ENCODE results near the gene NRL.
A peak's percentile ranks its signal among the peaks of the same experiment; 100 is the strongest.
"Not testable (repeated sequence)": the region's sequence is repeated elsewhere in the genome, so short reads cannot be mapped to it uniquely, and the experiment has no call there.

NRL gene

DNA sequence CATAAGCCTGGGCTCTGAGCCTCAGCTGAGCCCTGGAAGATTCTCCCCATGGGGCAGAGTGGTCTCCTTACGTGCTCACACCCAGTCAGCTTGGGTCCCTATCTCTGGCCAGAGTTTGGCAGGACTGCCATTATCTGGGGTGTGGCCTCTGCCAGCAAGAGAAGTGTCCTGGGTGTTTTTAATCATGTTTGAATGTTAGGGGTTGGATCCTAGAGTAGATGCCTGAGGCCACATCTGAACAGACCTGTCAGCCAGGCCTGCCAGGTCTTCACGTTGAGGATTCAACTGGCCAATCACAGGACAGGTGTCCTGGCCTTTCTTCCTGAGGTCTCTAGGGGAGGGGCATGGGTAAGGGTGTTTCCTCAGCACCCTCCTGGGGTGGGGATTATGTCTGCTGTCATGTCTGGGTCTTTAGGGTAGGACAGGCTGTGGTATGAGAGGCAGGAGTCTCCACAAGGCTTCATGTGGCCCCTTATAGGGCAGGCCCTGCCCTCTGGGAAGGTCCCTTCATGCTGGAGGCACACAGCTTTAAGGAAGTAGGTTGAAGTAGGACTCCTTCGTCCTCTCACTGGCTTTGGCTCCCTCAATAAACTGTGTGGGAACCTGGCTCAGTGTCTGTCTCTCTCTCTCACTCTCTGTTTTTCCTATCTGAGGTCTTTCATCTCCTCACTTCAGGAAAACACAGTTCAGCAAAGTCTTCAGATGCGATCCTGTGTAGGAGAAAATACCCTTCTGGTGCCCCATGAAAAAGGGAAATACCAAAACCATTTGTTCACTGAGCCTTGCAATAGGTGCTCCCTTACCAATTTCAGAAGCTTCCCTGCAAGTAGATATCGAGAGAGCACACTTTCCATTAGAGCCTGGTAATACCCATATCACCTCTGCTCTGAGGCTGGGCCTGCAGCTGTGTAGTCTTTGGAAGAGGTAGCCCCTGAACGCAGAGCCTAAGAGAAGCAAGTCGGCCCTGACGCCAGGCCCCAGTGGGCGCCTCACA is 9.0 kb upstream of the NRL start:
- no peak for DNase-seq

DNA sequence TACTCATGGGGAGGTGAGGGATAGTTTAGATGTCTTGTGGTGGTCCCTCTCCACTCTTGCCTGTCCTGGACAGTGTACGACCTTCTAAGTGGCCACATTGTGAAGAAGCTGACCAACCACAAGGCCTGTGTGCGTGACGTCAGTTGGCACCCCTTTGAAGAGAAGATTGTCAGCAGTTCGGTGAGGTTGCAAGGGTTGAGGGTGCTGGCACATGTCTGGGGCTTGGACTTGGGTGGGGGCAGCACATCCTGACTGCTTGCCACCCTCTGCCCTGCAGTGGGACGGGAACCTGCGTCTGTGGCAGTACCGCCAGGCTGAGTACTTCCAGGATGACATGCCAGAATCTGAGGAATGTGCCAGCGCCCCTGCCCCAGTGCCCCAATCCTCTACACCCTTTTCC is 8.1 kb upstream of the NRL start:
- no peak for DNase-seq

DNA sequence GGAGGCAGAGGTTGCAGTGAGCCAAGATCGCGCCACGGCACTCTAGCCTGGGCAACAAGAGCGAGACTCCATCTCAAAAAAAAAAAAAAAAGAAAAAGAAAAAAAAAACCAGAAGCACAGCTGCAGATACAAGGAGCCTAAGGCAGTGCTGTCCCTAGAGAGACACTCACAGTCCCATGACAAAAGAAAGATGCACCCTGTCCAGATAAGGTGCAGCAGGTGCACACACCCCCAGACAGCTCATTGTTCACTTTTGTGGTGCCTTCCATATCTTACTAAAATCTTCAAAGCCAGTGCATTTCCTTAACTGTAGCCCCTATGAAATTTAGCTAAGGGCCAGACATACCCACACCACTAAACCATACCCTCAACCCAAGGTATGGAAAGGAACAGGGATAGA is 7.7 kb upstream of the NRL start:
- DNase-seq, result no peak

DNA sequence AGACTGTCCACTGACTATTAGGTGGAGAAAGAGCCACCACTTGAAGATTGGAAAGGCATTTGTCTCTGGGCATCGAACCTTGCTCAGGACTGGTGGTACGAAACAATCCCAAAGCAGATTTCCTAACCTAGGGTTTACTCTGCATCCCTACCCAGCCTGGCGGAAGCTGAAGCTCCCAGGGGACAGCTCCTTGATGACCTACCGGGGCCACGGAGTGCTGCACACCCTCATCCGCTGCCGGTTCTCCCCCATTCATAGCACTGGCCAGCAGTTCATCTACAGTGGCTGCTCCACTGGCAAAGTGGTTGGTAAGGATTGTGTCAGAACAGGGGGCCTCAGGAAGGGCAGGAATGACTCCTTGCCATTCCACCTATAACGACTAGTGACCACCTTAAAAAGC is 6.5 kb upstream of the NRL start:
- DNase-seq, result no peak

DNA sequence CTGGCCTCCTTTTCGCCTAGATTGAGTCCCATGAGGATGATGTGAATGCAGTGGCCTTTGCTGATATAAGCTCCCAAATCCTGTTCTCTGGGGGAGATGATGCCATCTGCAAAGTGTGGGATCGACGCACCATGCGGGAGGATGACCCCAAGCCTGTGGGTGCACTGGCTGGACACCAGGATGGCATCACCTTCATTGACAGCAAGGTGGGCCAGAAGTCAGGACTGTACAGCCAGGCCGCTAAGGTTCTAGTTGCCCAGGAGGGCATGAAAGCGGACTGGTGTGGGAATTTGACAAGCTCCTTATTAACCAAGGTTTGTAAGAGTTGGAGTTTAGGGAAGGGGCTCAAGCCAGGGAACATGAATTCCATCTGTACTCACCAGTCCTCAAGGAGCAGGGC is 4.9 kb upstream of the NRL start:
- DNase-seq, result no peak

DNA sequence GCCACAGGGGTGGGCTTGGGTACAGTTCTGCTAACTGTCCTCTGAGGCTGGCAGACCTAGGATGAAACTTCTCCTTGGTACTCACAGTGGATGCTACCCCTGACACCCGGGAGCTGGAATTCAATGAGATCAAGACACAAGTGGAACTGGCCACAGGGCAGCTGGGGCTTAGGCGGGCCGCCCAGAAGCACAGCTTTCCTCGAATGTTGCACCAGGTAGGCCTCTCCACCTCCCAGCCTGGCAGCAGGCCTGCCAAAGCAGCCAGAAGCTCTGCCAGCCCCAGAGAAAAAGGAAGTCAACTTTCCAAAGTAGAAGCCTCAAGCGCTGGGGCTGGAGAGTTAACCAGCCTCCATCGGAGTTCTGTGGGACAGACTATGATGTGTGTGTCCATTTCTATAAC is 2.4 kb upstream of the NRL start:
- no peak for DNase-seq

DNA sequence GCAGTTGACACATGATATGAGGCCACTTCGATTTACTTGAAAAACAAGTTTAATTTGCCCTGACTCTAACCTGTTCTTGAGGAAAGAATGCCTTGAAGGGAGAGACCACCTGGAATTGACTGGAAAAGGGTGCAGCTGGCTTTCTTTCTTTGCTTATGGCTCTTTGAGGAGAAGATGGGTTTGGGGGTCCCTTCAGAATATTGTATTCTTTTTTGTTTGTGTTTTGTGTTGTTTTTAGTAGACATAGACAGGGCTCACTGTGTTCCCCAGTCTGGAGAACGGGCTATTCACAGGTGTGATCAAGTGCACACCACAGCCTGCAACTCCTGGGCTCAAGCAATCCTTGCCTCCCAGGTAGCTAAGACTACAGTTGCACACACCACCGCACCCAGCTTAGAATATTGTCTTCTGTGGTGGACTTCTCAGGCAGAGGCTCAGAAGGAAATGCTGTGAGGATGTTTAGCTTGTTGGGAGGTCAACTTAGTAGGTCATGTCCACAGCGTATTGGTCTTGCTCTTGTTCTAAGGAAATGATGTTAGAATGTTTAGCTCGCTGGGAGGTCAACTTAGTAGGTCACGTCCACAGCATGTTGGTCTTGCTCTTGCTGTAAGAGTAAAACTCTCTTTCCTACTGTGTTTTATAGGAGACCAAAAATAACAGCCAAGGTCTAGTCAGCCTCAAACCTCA is 1.5 kb upstream of the NRL start:
- no peak for DNase-seq

DNA sequence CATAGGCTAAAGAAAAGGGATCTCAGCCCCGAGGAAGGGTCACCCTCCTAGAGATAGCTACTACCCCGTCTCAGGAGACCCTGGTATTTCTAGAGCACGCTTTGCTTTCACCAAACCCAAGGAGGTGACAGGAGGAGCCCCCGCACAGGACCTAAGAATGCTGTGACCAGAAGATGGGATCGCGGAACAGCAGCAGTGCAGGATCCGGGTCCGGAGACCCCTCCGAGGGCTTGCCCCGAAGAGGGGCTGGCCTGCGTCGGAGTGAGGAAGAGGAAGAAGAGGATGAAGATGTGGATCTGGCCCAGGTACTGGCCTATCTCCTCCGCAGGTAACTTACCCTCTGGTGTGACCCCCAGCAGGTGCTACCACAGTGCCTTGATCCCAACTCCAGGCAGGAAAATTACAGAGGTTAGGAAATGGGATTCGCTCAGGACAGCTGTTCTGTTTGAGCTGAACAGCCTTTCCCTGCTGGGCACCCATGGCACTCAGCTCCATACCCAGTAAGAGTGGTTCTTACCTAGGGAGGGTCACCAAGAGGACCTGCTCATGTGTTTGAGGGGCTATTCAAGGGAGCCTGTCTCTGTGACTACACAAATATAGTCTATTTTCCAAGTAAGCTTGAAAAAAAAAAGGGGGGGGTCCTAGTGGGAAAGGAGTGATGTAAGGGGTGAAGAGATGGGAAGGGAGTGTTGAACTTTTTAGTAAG is 826 bp upstream of the NRL start:
- DNase-seq, result no peak

DNA sequence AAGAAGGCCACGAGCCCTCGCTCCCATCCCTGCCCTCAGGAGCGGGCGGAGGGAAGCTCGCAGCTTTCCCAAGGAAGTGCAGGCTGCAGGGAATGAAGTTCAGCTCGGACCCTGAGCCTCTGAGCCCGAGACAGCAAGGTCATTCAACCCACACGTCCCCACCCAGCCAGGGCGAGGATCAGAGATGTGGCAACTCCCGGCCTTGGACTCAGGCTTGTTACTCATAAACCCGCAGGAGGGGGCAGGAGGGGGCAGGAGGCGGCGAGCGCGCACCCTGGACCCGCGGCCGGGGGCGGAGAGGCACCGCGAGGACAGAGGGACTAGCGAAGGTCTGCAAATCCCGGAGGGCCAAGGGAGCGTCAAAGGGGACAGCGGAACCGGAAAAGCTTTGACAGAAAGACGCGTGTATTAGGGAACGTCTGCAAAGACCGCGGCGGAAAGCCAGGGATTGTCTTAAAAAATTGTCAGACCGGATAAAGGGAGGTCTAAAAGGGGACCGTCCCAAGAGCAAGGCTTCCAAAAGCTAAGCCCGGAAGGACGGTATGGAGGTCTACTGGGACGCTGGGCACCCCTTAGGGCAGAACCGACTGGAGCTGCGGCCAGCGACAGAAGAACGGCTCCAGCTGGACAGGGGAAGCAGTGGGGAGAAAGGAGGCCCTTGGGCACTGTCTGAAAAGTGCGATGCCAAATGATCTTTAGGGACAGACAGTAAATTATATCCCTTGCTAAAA is 783 bp downstream of the NRL start:
- peak; percentile 82 for DNase-seq

DNA sequence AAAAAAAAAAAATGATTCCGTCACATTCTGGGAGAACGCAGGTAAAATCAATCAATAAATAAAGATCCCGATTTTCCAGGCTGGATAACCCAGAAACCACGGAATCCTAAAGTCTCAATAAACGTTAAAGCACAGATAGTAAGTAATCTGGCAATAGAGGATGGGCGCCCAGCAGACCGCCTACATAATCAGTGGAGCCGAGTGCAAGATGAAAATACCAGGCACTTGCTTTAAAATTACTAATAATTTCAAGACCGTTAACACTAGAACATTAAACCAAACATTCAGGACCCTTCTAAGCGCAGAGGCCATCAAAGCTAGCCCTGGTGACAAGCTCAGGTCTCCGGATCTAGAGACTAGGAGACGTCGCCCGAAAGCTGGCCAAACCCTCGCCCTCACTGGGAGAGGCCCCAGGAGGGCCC is 1.4 kb downstream of the NRL start:
- no peak for DNase-seq

DNA sequence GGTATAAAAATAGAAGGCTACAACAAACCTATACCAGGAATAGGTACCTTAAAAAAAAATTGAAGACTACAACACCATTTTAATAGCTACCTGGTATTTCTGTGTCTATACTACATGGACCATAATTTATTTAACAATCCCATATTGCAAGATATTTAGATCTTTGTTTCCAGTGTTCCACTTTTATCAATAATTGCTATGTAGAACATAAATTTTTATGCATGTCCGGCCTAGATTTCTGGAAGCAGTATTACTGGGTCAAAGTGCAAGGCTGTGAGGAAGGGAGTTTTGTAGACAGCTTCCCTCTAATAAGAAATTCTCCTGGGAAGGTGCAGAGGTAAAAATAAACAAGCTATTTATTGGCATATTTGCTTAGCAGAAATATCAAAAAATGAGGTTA is 4.2 kb downstream of the NRL start:
- no peak for DNase-seq

DNA sequence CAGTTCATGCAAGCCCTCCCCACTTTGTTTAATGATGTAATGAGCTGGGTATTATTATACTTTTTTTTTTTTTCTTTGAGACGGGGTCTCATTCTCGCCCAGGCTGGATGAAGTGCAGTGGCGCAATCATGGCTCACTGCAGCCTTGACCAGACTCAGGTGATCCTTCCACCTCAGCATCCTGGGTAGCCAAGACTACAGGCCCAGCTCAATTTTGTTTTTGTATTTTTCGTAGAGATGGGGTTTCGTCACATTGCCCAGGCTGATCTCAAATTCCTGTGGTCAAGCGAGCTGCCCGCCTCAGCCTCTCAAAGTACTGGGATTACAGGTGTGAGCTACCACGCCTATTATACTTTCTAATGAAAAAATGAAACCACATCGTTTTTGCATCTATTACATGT is 4.7 kb downstream of the NRL start:
- DNase-seq, result no peak

DNA sequence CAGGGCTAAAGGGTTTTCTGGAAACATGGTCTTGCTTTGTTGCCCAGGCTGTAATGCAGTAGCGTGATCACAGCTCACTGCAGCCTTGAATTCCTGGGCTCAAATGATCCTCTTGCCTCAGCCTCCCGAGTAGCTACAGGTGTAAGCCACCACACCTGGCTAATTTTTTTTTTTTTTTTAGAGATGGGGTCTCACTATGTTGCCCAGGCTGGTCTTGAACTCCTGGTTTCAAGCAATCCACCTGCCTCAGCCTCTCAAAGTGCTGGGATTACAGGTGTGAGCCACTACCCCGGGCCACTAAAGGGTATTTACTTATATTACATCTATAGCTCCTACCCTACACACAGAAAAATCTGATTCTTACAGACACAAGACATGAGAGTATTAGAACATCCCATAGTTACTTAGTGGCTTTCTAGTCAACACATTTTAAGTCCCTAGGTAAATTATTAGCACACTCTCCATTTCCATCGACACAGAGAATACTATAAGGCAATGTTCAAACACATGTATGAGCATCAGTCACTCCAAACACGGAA is 6.3 kb downstream of the NRL start:
- DNase-seq, result no peak

DNA sequence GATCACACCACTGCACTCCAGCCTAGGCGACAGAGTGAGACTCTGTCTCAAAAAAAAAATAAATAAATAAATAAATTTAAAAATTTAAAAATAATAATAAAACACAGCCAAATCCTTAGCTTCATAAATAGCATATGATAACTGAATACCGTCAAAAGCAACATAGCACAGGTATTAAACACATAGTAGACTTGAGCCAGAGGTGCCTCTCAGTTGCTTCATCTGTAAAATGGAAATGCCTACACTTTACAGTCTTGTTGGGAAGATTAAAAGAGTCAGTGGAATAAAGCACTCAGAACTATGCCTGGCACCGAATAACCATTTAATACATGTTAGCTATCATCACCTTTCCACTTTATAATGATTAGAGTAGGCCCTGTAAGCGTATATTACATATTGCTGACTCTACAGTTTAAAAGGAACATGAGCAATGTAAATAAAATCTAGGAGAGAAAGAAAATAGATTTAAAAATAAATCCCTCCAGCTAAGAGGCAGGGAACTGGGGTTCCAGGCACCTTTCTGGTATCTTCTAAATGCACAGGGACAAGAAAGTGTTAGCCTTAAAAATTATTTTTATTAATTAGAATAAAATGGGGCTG is 8.0 kb downstream of the NRL start:
- DNase-seq, result no peak

DNA sequence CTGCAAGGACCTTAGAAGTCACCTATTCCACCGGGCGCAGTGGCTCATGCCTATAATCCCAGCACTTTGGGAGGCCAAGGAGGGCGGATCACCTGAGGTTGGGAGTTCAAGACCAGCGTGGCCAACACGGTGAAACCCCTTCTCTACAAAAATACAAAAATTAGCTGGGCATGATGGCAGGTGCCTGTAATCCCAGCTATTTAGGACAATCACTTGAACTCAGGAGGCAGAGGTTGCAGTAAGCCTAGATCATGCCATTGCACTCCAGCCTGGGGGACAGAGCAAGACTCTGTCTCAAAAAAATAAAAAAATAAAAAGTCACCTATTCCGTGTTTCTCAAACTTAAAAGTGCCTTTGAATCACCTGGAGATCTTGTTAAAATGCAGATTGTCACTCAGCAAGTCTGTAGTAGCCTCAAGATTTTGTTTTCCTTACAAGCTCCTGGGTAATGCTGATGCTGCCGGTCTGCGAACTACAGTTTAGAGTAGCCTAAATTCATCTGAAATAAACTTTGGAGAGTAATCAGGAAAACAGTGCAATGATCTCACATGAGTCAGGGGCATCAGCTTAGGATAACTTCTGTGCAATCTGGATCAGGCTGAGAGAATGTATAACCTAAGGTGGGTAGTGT is 9.0 kb downstream of the NRL start:
- not testable (repeated sequence) for DNase-seq

DNA sequence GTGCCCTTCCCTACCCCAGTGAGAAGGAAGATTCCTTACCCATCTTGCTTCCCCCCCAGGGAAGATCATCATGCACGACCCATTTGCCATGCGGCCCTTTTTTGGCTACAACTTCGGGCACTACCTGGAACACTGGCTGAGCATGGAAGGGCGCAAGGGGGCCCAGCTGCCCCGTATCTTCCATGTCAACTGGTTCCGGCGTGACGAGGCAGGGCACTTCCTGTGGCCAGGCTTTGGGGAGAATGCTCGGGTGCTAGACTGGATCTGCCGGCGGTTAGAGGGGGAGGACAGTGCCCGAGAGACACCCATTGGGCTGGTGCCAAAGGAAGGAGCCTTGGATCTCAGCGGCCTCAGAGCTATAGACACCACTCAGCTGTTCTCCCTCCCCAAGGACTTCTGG is 11.3 kb downstream of the NRL start:
- no peak for DNase-seq

DNA sequence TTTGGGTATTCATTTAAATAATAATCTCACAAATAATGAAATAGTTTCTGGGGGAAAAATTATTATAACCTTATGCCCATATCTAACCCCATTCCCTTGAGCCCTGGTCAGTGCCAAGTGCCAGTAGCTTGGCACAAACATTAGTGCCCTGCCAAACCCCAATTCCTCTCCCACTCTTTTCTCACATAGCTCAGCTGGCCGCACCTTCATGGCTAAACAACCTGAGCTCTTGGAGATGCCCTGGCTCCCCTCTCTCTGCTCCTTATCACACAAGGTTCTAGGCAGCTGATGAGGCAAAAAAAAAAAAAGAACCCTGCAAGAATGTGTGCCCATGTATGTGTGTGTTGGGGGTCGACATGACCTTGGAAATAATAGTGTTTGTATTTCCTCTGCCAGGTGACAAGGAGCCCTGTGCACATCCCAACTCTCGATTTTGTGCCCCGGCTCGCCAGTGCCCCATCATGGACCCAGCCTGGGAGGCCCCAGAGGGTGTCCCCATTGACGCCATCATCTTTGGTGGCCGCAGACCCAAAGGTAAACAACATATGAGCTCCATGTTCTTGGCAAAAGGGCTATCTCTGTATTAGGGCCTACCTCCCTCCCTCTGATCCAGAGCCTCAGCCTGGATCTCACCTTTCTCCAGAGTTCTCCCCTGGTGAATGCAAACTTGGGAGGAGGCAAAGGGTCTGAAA is 12.2 kb downstream of the NRL start:
- no peak for DNase-seq

DNA sequence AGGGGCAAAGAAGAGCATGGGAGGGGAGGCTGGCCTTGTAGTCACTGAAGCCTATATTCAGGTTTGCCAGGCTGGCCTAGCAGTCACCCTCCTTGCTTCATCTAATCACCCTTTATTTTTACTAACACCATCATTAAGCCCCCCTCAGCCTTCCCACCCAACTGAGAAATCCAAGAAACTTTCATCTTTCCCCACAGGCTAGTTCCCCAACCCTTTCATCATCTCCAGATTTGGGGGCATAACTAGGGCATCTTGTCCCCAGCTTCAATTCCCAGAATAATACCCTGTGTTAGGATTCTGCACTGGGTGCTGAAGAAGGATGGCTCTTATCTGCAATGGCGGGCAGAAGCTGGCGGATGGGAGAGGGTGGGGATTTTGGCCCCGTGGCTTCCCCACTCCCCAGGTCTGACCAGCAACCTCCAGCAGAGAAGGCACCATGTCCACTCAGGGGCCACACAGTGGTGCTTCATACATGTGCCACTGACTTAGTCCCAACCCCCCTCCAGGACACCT is 13.7 kb downstream of the NRL start:
- DNase-seq, result no peak

DNA sequence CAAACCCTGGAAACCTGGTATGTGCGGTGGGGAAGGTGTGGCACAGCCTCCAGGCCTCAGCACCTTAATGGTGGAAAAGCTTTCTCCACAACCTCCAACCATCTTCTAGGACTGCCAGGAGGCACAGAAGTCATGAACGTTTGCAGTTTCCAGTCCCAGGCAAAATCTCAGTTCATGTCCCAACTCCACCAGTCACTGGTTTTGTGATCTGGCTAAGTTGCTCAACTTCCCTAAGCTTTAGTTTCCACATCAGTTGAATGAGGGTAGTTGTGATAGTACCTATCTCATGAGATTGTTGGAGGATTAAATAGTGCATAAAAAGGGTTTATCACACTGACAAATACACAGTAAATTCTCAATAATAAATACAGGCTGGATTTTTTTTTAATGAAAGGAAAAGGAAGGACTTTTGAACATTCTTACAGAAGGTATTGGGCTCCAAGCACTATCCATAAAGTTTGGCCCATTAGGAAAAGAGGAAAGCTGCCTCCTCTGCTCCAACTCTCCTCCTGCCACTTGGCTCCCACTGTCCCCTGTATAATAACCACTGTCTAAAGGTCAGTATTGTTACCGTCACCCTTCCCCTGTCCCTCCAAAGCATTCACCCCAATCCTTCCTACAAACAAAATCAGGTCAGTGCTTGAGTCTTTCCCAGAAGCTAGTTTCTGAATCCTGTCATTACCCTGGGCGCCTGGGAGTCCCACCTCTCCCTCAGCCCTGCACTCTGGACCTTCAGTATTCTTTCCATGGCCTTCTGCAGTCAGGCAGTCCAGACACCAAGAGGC is 14.4 kb downstream of the NRL start:
- no peak for DNase-seq

Measured in NCI-H345 (cell line).